WTC11 (cell line): Measurements from ENCODE around the gene PTPRN2. TPM values are rescaled to one million over a fixed set of nuclear protein-coding genes. Genes with fewer than 3 reads are reported as not detected.

Experiments
- ATAC-seq: fragments of 200-7000 bp; cut with Tn5 transposase; 2 replicates; pipeline ENCODE4 v1.10.0; 2021; ENCODE audit warnings: mild to moderate bottlenecking, moderate library complexity
- CTCF ChIA-PET: fragments of 300-600 bp; sonication (Branson Sonifier 250); formaldehyde crosslinking; loops from one replicate; lab custom pipeline; 2021; ENCODE audit warnings: antibody characterized with exemption; lab: Charles Lee
- POLR2A ChIA-PET: fragments of 350-600 bp; sonication (Branson Sonifier 250); formaldehyde crosslinking; loops from one replicate; lab custom pipeline; 2021; ENCODE audit warnings: antibody characterized with exemption; lab: Charles Lee
- DNase-seq: peaks from one replicate; pipeline ENCODE4 v3.0.0; 2021; ENCODE audit warnings: low spot score
- H3K27ac Mint-ChIP-seq: 2 replicates; pipeline ENCODE4 v1.8.0; 2021; ENCODE audit warnings: mixed read lengths
- H3K27me3 Mint-ChIP-seq: 2 replicates; pipeline ENCODE4 v1.8.0; 2021; ENCODE audit warnings: low read depth, mild to moderate bottlenecking, moderate library complexity, mixed read lengths
- H3K36me3 Mint-ChIP-seq: 2 replicates; pipeline ENCODE4 v1.8.0; 2021; ENCODE audit warnings: mixed read lengths
- H3K4me1 Mint-ChIP-seq: 2 replicates; pipeline ENCODE4 v1.8.0; 2022; ENCODE audit warnings: mixed read lengths
- H3K4me3 Mint-ChIP-seq: 2 replicates; pipeline ENCODE4 v1.8.0; 2021; ENCODE audit warnings: mild to moderate bottlenecking, moderate library complexity, mixed read lengths
- H3K9me3 Mint-ChIP-seq: 2 replicates; pipeline ENCODE4 v1.8.0; 2021; ENCODE audit warnings: mixed read lengths
- ATF1 ChIP-seq: sonication (generic); formaldehyde crosslinking; IDR thresholded peaks from 2 replicates; pipeline ENCODE4 v1.8.1; 2023; ENCODE audit warnings: mild to moderate bottlenecking, moderate library complexity, missing genetic modification reagents
- ESRRA ChIP-seq: sonication (generic); formaldehyde crosslinking; IDR thresholded peaks from 2 replicates; pipeline ENCODE4 v1.8.1; 2022; ENCODE audit warnings: mild to moderate bottlenecking, missing genetic modification reagents, borderline replicate concordance
- FOXK1 ChIP-seq: sonication (generic); formaldehyde crosslinking; IDR thresholded peaks from 2 replicates; pipeline ENCODE4 v1.8.0; 2022; ENCODE audit warnings: mild to moderate bottlenecking, moderate library complexity, missing genetic modification reagents
- FOXP1 ChIP-seq: sonication (generic); formaldehyde crosslinking; IDR thresholded peaks from 2 replicates; pipeline ENCODE4 v1.8.0; 2022; ENCODE audit warnings: missing genetic modification reagents, mild to moderate bottlenecking, moderate library complexity, borderline replicate concordance
- IRF2 ChIP-seq: sonication (generic); formaldehyde crosslinking; IDR thresholded peaks from 2 replicates; pipeline ENCODE4 v1.8.0; 2022; ENCODE audit warnings: low read depth, missing genetic modification reagents, borderline replicate concordance
- NR1H2 ChIP-seq: sonication (generic); formaldehyde crosslinking; IDR thresholded peaks from 2 replicates; pipeline ENCODE4 v1.9.0; 2021; ENCODE audit warnings: mild to moderate bottlenecking, moderate library complexity, missing genetic modification reagents
- OVOL2 ChIP-seq: fragments of 250-450 bp; sonication (Bioruptor Pico); IDR thresholded peaks from 2 replicates; pipeline ENCODE4 v1.9.0; 2021; ENCODE audit warnings: mild to moderate bottlenecking, borderline replicate concordance
- SMAD3 ChIP-seq: sonication (generic); formaldehyde crosslinking; IDR thresholded peaks from 2 replicates; pipeline ENCODE4 v1.8.0; 2022; ENCODE audit warnings: missing genetic modification reagents, mild to moderate bottlenecking, borderline replicate concordance
- total RNA-seq: library from RNA; stranded (reverse); gene quantifications from 3 replicates; pipeline ENCODE4 v1.2.3, GENCODE V29; 2021
- TF ChIP-seq, protein P1 (sequence below): fragments of 250-450 bp; sonication (Bioruptor Pico); IDR thresholded peaks from 2 replicates; pipeline ENCODE4 v2.1.2; 2022; ENCODE audit warnings: mild to moderate bottlenecking, moderate library complexity
- TF ChIP-seq, protein P2 (sequence below): sonication (generic); formaldehyde crosslinking; IDR thresholded peaks from 2 replicates; pipeline ENCODE4 v1.8.0; 2022; ENCODE audit warnings: mild to moderate bottlenecking, missing genetic modification reagents
- TF ChIP-seq, protein P3 (sequence below): sonication (generic); formaldehyde crosslinking; IDR thresholded peaks from 2 replicates; pipeline ENCODE4 v1.8.0; 2022; ENCODE audit warnings: missing genetic modification reagents
- TF ChIP-seq, protein P4 (sequence below): sonication (generic); formaldehyde crosslinking; IDR thresholded peaks from 2 replicates; pipeline ENCODE4 v1.8.1; 2022; ENCODE audit warnings: mild to moderate bottlenecking, moderate library complexity, missing genetic modification reagents
- TF ChIP-seq, protein P5 (sequence below): sonication (generic); formaldehyde crosslinking; IDR thresholded peaks from 2 replicates; pipeline ENCODE4 v1.8.0; 2022; ENCODE audit warnings: mild to moderate bottlenecking, missing genetic modification reagents
- TF ChIP-seq, protein P6 (sequence below): sonication (generic); formaldehyde crosslinking; IDR thresholded peaks from 2 replicates; pipeline ENCODE4 v1.8.1; 2022; ENCODE audit warnings: low read depth, mild to moderate bottlenecking, moderate library complexity, missing genetic modification reagents, borderline replicate concordance
- TF ChIP-seq, protein P7 (sequence below): sonication (generic); formaldehyde crosslinking; IDR thresholded peaks from 2 replicates; pipeline ENCODE4 v1.8.0; 2022; ENCODE audit warnings: mild to moderate bottlenecking, missing genetic modification reagents
- TF ChIP-seq, protein P8 (sequence below): fragments of 250-450 bp; sonication (Bioruptor Pico); conservative IDR thresholded peaks from 2 replicates; pipeline ENCODE4 v1.9.0; 2021; ENCODE audit warnings: mild to moderate bottlenecking

Gene PTPRN2
- total RNA-seq, 1 experiment from 2014 or later = 4.7 TPM

DNA sequence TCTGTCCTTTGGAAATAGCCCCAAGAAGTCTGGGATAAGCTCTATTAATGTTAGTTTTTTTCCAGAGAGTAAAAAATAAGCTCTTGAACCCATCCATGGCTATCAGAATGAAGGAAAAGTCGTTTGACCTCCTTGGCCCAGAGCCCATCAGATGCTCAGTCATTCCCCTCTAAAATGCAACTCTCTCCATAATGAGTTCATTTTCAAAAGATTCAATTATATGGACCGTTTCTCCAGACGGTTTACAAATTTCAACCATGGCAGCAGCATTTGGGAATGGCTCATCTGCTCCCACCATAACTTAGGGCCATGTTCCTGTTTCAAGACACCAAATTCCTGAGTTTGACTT lies 220.0 kb downstream of the PTPRN2 start:
- CTCF ChIA-PET = no interaction called here
- POLR2A ChIA-PET = no interaction called here
- peaks cover 11% of the 10 kb centered on the region for H3K9me3 Mint-ChIP-seq

More for the DNA sequence above, 220.0 kb downstream of the PTPRN2 start:
- Mint-ChIP-seq H3K36me3 (no peaks in the 10 kb centered on the region), H3K27ac (no peak overlapping the region), H3K4me3 (no peak overlapping the region), H3K27me3 (no peaks in the 10 kb centered on the region; the same call in 1 of the 2 replicates), H3K4me1 (no peaks in the 10 kb centered on the region)
- ATAC-seq (no peak), DNase-seq (no peak)
- TF ChIP-seq, protein P1, sequence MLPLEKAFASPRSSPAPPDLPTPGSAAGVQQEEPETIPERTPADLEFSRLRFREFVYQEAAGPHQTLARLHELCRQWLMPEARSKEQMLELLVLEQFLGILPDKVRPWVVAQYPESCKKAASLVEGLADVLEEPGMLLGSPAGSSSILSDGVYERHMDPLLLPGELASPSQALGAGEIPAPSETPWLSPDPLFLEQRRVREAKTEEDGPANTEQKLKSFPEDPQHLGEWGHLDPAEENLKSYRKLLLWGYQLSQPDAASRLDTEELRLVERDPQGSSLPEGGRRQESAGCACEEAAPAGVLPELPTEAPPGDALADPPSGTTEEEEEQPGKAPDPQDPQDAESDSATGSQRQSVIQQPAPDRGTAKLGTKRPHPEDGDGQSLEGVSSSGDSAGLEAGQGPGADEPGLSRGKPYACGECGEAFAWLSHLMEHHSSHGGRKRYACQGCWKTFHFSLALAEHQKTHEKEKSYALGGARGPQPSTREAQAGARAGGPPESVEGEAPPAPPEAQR (CRISPR knock-in tag) = no peak
- TF ChIP-seq NR1H2 (CRISPR knock-in tag) (no peak), ESRRA (CRISPR knock-in tag) (no peak), FOXP1 (CRISPR knock-in tag) (no peak), IRF2 (CRISPR knock-in tag) (no peak), SMAD3 (no peak), OVOL2 (CRISPR knock-in tag) (no peak), ATF1 (CRISPR knock-in tag) (no peak), FOXK1 (CRISPR knock-in tag) (no peak)
- TF ChIP-seq, protein P2, sequence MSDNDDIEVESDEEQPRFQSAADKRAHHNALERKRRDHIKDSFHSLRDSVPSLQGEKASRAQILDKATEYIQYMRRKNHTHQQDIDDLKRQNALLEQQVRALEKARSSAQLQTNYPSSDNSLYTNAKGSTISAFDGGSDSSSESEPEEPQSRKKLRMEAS (CRISPR knock-in tag) = no peak
- TF ChIP-seq, protein P3, sequence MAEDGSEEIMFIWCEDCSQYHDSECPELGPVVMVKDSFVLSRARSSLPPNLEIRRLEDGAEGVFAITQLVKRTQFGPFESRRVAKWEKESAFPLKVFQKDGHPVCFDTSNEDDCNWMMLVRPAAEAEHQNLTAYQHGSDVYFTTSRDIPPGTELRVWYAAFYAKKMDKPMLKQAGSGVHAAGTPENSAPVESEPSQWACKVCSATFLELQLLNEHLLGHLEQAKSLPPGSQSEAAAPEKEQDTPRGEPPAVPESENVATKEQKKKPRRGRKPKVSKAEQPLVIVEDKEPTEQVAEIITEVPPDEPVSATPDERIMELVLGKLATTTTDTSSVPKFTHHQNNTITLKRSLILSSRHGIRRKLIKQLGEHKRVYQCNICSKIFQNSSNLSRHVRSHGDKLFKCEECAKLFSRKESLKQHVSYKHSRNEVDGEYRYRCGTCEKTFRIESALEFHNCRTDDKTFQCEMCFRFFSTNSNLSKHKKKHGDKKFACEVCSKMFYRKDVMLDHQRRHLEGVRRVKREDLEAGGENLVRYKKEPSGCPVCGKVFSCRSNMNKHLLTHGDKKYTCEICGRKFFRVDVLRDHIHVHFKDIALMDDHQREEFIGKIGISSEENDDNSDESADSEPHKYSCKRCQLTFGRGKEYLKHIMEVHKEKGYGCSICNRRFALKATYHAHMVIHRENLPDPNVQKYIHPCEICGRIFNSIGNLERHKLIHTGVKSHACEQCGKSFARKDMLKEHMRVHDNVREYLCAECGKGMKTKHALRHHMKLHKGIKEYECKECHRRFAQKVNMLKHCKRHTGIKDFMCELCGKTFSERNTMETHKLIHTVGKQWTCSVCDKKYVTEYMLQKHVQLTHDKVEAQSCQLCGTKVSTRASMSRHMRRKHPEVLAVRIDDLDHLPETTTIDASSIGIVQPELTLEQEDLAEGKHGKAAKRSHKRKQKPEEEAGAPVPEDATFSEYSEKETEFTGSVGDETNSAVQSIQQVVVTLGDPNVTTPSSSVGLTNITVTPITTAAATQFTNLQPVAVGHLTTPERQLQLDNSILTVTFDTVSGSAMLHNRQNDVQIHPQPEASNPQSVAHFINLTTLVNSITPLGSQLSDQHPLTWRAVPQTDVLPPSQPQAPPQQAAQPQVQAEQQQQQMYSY = no peak
- TF ChIP-seq, protein P4, sequence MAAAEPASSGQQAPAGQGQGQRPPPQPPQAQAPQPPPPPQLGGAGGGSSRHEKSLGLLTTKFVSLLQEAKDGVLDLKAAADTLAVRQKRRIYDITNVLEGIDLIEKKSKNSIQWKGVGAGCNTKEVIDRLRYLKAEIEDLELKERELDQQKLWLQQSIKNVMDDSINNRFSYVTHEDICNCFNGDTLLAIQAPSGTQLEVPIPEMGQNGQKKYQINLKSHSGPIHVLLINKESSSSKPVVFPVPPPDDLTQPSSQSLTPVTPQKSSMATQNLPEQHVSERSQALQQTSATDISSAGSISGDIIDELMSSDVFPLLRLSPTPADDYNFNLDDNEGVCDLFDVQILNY (CRISPR knock-in tag) = no peak
- TF ChIP-seq, protein P5, sequence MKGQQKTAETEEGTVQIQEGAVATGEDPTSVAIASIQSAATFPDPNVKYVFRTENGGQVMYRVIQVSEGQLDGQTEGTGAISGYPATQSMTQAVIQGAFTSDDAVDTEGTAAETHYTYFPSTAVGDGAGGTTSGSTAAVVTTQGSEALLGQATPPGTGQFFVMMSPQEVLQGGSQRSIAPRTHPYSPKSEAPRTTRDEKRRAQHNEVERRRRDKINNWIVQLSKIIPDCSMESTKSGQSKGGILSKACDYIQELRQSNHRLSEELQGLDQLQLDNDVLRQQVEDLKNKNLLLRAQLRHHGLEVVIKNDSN = no peak
- TF ChIP-seq, protein P6, sequence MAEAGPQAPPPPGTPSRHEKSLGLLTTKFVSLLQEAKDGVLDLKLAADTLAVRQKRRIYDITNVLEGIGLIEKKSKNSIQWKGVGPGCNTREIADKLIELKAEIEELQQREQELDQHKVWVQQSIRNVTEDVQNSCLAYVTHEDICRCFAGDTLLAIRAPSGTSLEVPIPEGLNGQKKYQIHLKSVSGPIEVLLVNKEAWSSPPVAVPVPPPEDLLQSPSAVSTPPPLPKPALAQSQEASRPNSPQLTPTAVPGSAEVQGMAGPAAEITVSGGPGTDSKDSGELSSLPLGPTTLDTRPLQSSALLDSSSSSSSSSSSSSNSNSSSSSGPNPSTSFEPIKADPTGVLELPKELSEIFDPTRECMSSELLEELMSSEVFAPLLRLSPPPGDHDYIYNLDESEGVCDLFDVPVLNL = no peak
- TF ChIP-seq, protein P7, sequence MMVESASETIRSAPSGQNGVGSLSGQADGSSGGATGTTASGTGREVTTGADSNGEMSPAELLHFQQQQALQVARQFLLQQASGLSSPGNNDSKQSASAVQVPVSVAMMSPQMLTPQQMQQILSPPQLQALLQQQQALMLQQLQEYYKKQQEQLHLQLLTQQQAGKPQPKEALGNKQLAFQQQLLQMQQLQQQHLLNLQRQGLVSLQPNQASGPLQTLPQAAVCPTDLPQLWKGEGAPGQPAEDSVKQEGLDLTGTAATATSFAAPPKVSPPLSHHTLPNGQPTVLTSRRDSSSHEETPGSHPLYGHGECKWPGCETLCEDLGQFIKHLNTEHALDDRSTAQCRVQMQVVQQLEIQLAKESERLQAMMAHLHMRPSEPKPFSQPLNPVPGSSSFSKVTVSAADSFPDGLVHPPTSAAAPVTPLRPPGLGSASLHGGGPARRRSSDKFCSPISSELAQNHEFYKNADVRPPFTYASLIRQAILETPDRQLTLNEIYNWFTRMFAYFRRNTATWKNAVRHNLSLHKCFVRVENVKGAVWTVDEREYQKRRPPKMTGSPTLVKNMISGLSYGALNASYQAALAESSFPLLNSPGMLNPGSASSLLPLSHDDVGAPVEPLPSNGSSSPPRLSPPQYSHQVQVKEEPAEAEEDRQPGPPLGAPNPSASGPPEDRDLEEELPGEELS (CRISPR knock-in tag) = no peak
- TF ChIP-seq, protein P8, sequence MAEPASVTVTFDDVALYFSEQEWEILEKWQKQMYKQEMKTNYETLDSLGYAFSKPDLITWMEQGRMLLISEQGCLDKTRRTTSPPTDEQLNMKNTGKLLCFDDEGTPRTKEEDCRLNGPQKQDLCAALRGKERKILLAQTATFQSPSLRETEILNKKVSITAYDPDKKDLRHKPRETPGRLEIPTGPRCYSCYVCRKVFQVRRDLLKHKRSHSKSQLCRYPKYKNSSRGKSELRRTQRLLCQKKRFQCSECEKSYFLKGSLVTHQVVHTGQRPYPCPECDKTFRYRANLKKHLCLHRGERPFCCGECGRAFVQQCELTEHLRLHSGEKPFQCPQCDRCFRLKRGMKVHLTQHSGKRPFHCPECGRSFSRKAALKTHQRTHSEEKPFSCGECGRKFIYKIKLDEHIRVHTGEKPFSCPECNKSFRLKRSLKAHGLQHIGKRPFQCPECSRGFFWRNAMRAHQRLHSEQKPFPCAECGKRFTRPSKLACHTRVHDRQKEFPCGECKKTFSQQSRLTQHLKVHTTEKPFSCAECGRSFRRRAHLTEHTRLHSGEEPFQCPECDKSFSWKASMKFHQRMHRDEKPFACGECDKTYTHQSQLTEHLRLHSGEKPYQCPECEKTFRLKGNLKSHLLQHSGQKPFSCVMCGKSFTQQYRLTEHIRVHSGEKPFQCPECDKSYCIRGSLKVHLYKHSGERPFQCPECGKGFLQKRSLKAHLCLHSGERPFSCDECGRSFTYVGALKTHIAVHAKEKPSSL (CRISPR knock-in tag) = no peak
